ENCODE measurements around the gene FKBP2. TPM values are rescaled to one million over a fixed set of nuclear protein-coding genes. Genes with fewer than 3 reads are reported as not detected.
A peak's percentile ranks its signal among the peaks of the same experiment; 100 is the strongest.

Gene FKBP2
- total RNA-seq, 1 donor from 2014 or later: 32.6 TPM

GRCh38 chr11:64208086-64208795, 32.7 kb upstream of the FKBP2 start:
- H3K27ac Mint-ChIP-seq: peak overlapping the region; percentile 95
- intact Hi-C loops (cut with micrococcal nuclease): no loop called here

GRCh38 chr11:64208796-64209562, 31.9 kb upstream of the FKBP2 start:
- Mint-ChIP-seq H3K36me3 (ENCODE audit: low read depth) (peaks cover 53% of the 10 kb centered on the region), H3K4me3 (peak overlapping the region; percentile 58)
- intact Hi-C loops (cut with micrococcal nuclease): no loop called here

More at GRCh38 chr11:64208086-64208795, 32.7 kb upstream of the FKBP2 start:
- peak overlapping the region; percentile 89 for H3K4me3 Mint-ChIP-seq
- no peak for DNase-seq (ENCODE audit: low spot score)
- no peaks in the 10 kb centered on the region for H3K27me3 Mint-ChIP-seq (ENCODE audit: insufficient read depth)
- H3K36me3 Mint-ChIP-seq (ENCODE audit: low read depth): peaks cover 57% of the 10 kb centered on the region
- no peaks in the 10 kb centered on the region for H3K9me3 Mint-ChIP-seq
- peaks cover 33% of the 10 kb centered on the region for H3K4me1 Mint-ChIP-seq (ENCODE audit: low read depth)

GRCh38 chr11:64209563-64209843, 31.4 kb upstream of the FKBP2 start:
- H3K4me1 Mint-ChIP-seq (ENCODE audit: low read depth): peaks cover 26% of the 10 kb centered on the region
- H3K4me3 Mint-ChIP-seq: peak overlapping the region; percentile 30
- no peak for DNase-seq (ENCODE audit: low spot score)
- peaks cover 50% of the 10 kb centered on the region for H3K36me3 Mint-ChIP-seq (ENCODE audit: low read depth)
- H3K27ac Mint-ChIP-seq: no peak overlapping the region
- intact Hi-C loops (cut with micrococcal nuclease): no loop called here
- H3K9me3 Mint-ChIP-seq: no peaks in the 10 kb centered on the region
- H3K27me3 Mint-ChIP-seq (ENCODE audit: insufficient read depth): no peaks in the 10 kb centered on the region

More at GRCh38 chr11:64208796-64209562, 31.9 kb upstream of the FKBP2 start:
- DNase-seq (ENCODE audit: low spot score): no peak
- H3K27ac Mint-ChIP-seq: peak overlapping the region; percentile 95
- H3K4me1 Mint-ChIP-seq (ENCODE audit: low read depth): peaks cover 30% of the 10 kb centered on the region
- H3K9me3 Mint-ChIP-seq: no peaks in the 10 kb centered on the region
- no peaks in the 10 kb centered on the region for H3K27me3 Mint-ChIP-seq (ENCODE audit: insufficient read depth)

GRCh38 chr11:64210301-64211020, 30.4 kb upstream of the FKBP2 start:
- intact Hi-C loops (cut with micrococcal nuclease): no loop called here
- Mint-ChIP-seq H3K36me3 (ENCODE audit: low read depth) (peaks cover 53% of the 10 kb centered on the region), H3K4me3 (no peak overlapping the region), H3K9me3 (no peaks in the 10 kb centered on the region), H3K27me3 (ENCODE audit: insufficient read depth) (no peaks in the 10 kb centered on the region), H3K27ac (no peak overlapping the region), H3K4me1 (ENCODE audit: low read depth) (peaks cover 29% of the 10 kb centered on the region)
- DNase-seq (ENCODE audit: low spot score): no peak

GRCh38 chr11:64211181-64211872, 29.6 kb upstream of the FKBP2 start:
- H3K27ac Mint-ChIP-seq: no peak overlapping the region
- H3K36me3 Mint-ChIP-seq (ENCODE audit: low read depth): peaks cover 49% of the 10 kb centered on the region

GRCh38 chr11:64216879-64217278, 24.0 kb upstream of the FKBP2 start:
- DNase-seq (ENCODE audit: low spot score): no peak
- Mint-ChIP-seq H3K9me3 (no peaks in the 10 kb centered on the region), H3K36me3 (ENCODE audit: low read depth) (peaks cover 34% of the 10 kb centered on the region), H3K4me1 (ENCODE audit: low read depth) (peaks cover 13% of the 10 kb centered on the region), H3K4me3 (no peak overlapping the region), H3K27ac (peak overlapping the region; percentile 23), H3K27me3 (ENCODE audit: insufficient read depth) (no peaks in the 10 kb centered on the region)
- intact Hi-C loops (cut with micrococcal nuclease): no loop called here

More at GRCh38 chr11:64211181-64211872, 29.6 kb upstream of the FKBP2 start:
- Mint-ChIP-seq H3K9me3 (no peaks in the 10 kb centered on the region), H3K4me1 (ENCODE audit: low read depth) (peaks cover 22% of the 10 kb centered on the region), H3K4me3 (no peak overlapping the region), H3K27me3 (ENCODE audit: insufficient read depth) (no peaks in the 10 kb centered on the region)
- DNase-seq (ENCODE audit: low spot score): no peak
- intact Hi-C loops (cut with micrococcal nuclease): no loop called here

GRCh38 chr11:64218628-64219353, 22.1 kb upstream of the FKBP2 start:
- intact Hi-C loops (cut with micrococcal nuclease): no loop called here
- Mint-ChIP-seq H3K36me3 (ENCODE audit: low read depth) (peaks cover 28% of the 10 kb centered on the region), H3K4me3 (no peak overlapping the region), H3K9me3 (no peaks in the 10 kb centered on the region), H3K4me1 (ENCODE audit: low read depth) (peaks cover 10% of the 10 kb centered on the region), H3K27me3 (ENCODE audit: insufficient read depth) (no peaks in the 10 kb centered on the region), H3K27ac (peak overlapping the region; percentile 50)
- no peak for DNase-seq (ENCODE audit: low spot score)

- no peaks in the 10 kb centered on the region for H3K27me3 Mint-ChIP-seq (ENCODE audit: insufficient read depth)
- peaks cover 7% of the 10 kb centered on the region for H3K4me1 Mint-ChIP-seq (ENCODE audit: low read depth)
- H3K4me3 Mint-ChIP-seq: no peak overlapping the region
- DNase-seq (ENCODE audit: low spot score): no peak
- H3K9me3 Mint-ChIP-seq: no peaks in the 10 kb centered on the region
- H3K36me3 Mint-ChIP-seq (ENCODE audit: low read depth): peaks cover 26% of the 10 kb centered on the region
- intact Hi-C loops (cut with micrococcal nuclease): no loop called here
- no peak overlapping the region for H3K27ac Mint-ChIP-seq
These were observed 21.6 kb upstream of the FKBP2 start for GRCh38 chr11:64219354-64219684.

GRCh38 chr11:64219755-64220154, 21.1 kb upstream of the FKBP2 start:
- Mint-ChIP-seq H3K27me3 (ENCODE audit: insufficient read depth) (no peaks in the 10 kb centered on the region), H3K4me3 (no peak overlapping the region), H3K4me1 (ENCODE audit: low read depth) (peaks cover 8% of the 10 kb centered on the region), H3K27ac (no peak overlapping the region), H3K9me3 (no peaks in the 10 kb centered on the region), H3K36me3 (ENCODE audit: low read depth) (peaks cover 25% of the 10 kb centered on the region)
- no peak for DNase-seq (ENCODE audit: low spot score)
- intact Hi-C loops (cut with micrococcal nuclease): no loop called here

- no peak for DNase-seq (ENCODE audit: low spot score)
- H3K4me1 Mint-ChIP-seq (ENCODE audit: low read depth): peaks cover 8% of the 10 kb centered on the region
- intact Hi-C loops (cut with micrococcal nuclease): no loop called here
- H3K27ac Mint-ChIP-seq: no peak overlapping the region
- peaks cover 20% of the 10 kb centered on the region for H3K36me3 Mint-ChIP-seq (ENCODE audit: low read depth)
- no peaks in the 10 kb centered on the region for H3K9me3 Mint-ChIP-seq
- no peak overlapping the region for H3K4me3 Mint-ChIP-seq
- no peaks in the 10 kb centered on the region for H3K27me3 Mint-ChIP-seq (ENCODE audit: insufficient read depth)
These were observed 20.6 kb upstream of the FKBP2 start for GRCh38 chr11:64220271-64220670.

- Mint-ChIP-seq H3K9me3 (no peaks in the 10 kb centered on the region), H3K27ac (no peak overlapping the region), H3K36me3 (ENCODE audit: low read depth) (peaks cover 20% of the 10 kb centered on the region), H3K4me1 (ENCODE audit: low read depth) (peaks cover 6% of the 10 kb centered on the region), H3K4me3 (no peak overlapping the region), H3K27me3 (ENCODE audit: insufficient read depth) (no peaks in the 10 kb centered on the region)
- intact Hi-C loops (cut with micrococcal nuclease): no loop called here
- DNase-seq (ENCODE audit: low spot score): no peak
These were observed 20.1 kb upstream of the FKBP2 start for GRCh38 chr11:64220798-64221197.

- intact Hi-C loops (cut with micrococcal nuclease): no loop called here
- Mint-ChIP-seq H3K27ac (no peak overlapping the region), H3K9me3 (no peaks in the 10 kb centered on the region), H3K27me3 (ENCODE audit: insufficient read depth) (no peaks in the 10 kb centered on the region), H3K4me1 (ENCODE audit: low read depth) (peaks cover 14% of the 10 kb centered on the region), H3K36me3 (ENCODE audit: low read depth) (peaks cover 17% of the 10 kb centered on the region), H3K4me3 (no peak overlapping the region)
- DNase-seq (ENCODE audit: low spot score): no peak
These were observed 18.3 kb upstream of the FKBP2 start for GRCh38 chr11:64222651-64223000.
